Measurements from ENCODE around the gene UNC45A.

UNC45A gene

GRCh38 chr15:90967206-90967605 lies 32.1 kb downstream of the UNC45A start:
- Histone ChIP-seq H3K4me2 (ENCODE audit: low read length) (no peak overlapping the region), H2BK5ac (ENCODE audit: low read length) (no peak overlapping the region), H3K18ac (ENCODE audit: low read length) (no peak overlapping the region), H3K4ac (ENCODE audit: low read depth, low read length) (no peak overlapping the region), H3K79me1 (ENCODE audit: low read length) (no peaks in the 10 kb centered on the region), H3K27me3 (ENCODE audit: insufficient read depth, low read length, poor library complexity) (no peaks in the 10 kb centered on the region), H3K4me3 (ENCODE audit: low read length) (no peak overlapping the region), H3K36me3 (ENCODE audit: control insufficient read depth, insufficient read depth, low read length) (peaks cover 27% of the 10 kb centered on the region), H3K4me1 (ENCODE audit: control insufficient read depth, low read depth, low read length) (no peaks in the 10 kb centered on the region), H4K8ac (ENCODE audit: low read depth, low read length) (no peak overlapping the region), H3K9ac (ENCODE audit: low read length) (no peak overlapping the region), H3K27ac (ENCODE audit: low read depth, low read length) (no peak overlapping the region), H3K56ac (ENCODE audit: low read length) (no peak overlapping the region), H2BK120ac (ENCODE audit: low read depth, low read length) (no peak overlapping the region), H3K23ac (ENCODE audit: low read length) (no peak overlapping the region), H3K79me2 (ENCODE audit: control insufficient read depth, insufficient read depth, low read length) (no peaks in the 10 kb centered on the region), H2BK15ac (replicated peaks; ENCODE audit: low read depth) (no peak overlapping the region), H2AK5ac (ENCODE audit: low read length) (no peak overlapping the region), H4K5ac (ENCODE audit: low read length) (no peak overlapping the region)
- DNase-seq = no peak
- no CpG with 5 or more reads among the region's 5 CpGs for WGBS (ENCODE audit: extremely low coverage, insufficient coverage, low lambda C conversion rate)

GRCh38 chr15:90968434-90968833 lies 33.3 kb downstream of the UNC45A start:
- Histone ChIP-seq H3K4me3 (ENCODE audit: low read length) (no peak overlapping the region), H4K8ac (ENCODE audit: low read depth, low read length) (no peak overlapping the region), H4K5ac (ENCODE audit: low read length) (no peak overlapping the region), H3K9ac (ENCODE audit: low read length) (no peak overlapping the region), H3K4me2 (ENCODE audit: low read length) (no peak overlapping the region), H3K36me3 (ENCODE audit: control insufficient read depth, insufficient read depth, low read length) (peaks cover 32% of the 10 kb centered on the region), H3K18ac (ENCODE audit: low read length) (no peak overlapping the region), H3K4me1 (ENCODE audit: control insufficient read depth, low read depth, low read length) (no peaks in the 10 kb centered on the region), H3K79me1 (ENCODE audit: low read length) (no peaks in the 10 kb centered on the region), H3K79me2 (ENCODE audit: control insufficient read depth, insufficient read depth, low read length) (no peaks in the 10 kb centered on the region), H2AK5ac (ENCODE audit: low read length) (no peak overlapping the region), H2BK120ac (ENCODE audit: low read depth, low read length) (no peak overlapping the region), H2BK15ac (replicated peaks; ENCODE audit: low read depth) (no peak overlapping the region), H3K27me3 (ENCODE audit: insufficient read depth, low read length, poor library complexity) (no peaks in the 10 kb centered on the region), H3K4ac (ENCODE audit: low read depth, low read length) (no peak overlapping the region), H3K56ac (ENCODE audit: low read length) (no peak overlapping the region), H3K23ac (ENCODE audit: low read length) (no peak overlapping the region), H2BK5ac (ENCODE audit: low read length) (no peak overlapping the region), H3K27ac (ENCODE audit: low read depth, low read length) (no peak overlapping the region)
- no CpG with 5 or more reads among the region's 1 CpG for WGBS (ENCODE audit: extremely low coverage, insufficient coverage, low lambda C conversion rate)
- no peak for DNase-seq

GRCh38 chr15:90970274-90970673 lies 35.2 kb downstream of the UNC45A start:
- H3K36me3 ChIP-seq (ENCODE audit: control insufficient read depth, insufficient read depth, low read length) = peaks cover 33% of the 10 kb centered on the region
- H3K23ac ChIP-seq (ENCODE audit: low read length) = no peak overlapping the region
- no peaks in the 10 kb centered on the region for H3K4me1 ChIP-seq (ENCODE audit: control insufficient read depth, low read depth, low read length)
- no peak overlapping the region for H3K27ac ChIP-seq (ENCODE audit: low read depth, low read length)
- no CpG with 5 or more reads among the region's 7 CpGs for WGBS (ENCODE audit: extremely low coverage, insufficient coverage, low lambda C conversion rate)
- no peak overlapping the region for H3K4me2 ChIP-seq (ENCODE audit: low read length)
- no peaks in the 10 kb centered on the region for H3K27me3 ChIP-seq (ENCODE audit: insufficient read depth, low read length, poor library complexity)
- no peak overlapping the region for H3K4me3 ChIP-seq (ENCODE audit: low read length)
- H4K5ac ChIP-seq (ENCODE audit: low read length) = no peak overlapping the region
- H2BK120ac ChIP-seq (ENCODE audit: low read depth, low read length) = no peak overlapping the region
- no peak overlapping the region for H2BK5ac ChIP-seq (ENCODE audit: low read length)
- no peaks in the 10 kb centered on the region for H3K79me2 ChIP-seq (ENCODE audit: control insufficient read depth, insufficient read depth, low read length)
- H2AK5ac ChIP-seq (ENCODE audit: low read length) = no peak overlapping the region
- no peak overlapping the region for H4K8ac ChIP-seq (ENCODE audit: low read depth, low read length)
- H3K9ac ChIP-seq (ENCODE audit: low read length) = no peak overlapping the region
- no peak for DNase-seq
- no peak overlapping the region for H3K56ac ChIP-seq (ENCODE audit: low read length)
- no peak overlapping the region for H3K18ac ChIP-seq (ENCODE audit: low read length)
- H3K4ac ChIP-seq (ENCODE audit: low read depth, low read length) = no peak overlapping the region
- H2BK15ac ChIP-seq (replicated peaks; ENCODE audit: low read depth) = no peak overlapping the region
- H3K79me1 ChIP-seq (ENCODE audit: low read length) = no peaks in the 10 kb centered on the region

GRCh38 chr15:90972133-90972532 lies 37.0 kb downstream of the UNC45A start:
- Histone ChIP-seq H3K56ac (ENCODE audit: low read length) (no peak overlapping the region), H3K79me2 (ENCODE audit: control insufficient read depth, insufficient read depth, low read length) (no peaks in the 10 kb centered on the region), H2BK5ac (ENCODE audit: low read length) (no peak overlapping the region), H3K9ac (ENCODE audit: low read length) (no peak overlapping the region), H4K5ac (ENCODE audit: low read length) (no peak overlapping the region), H2AK5ac (ENCODE audit: low read length) (no peak overlapping the region), H3K27ac (ENCODE audit: low read depth, low read length) (no peak overlapping the region), H3K27me3 (ENCODE audit: insufficient read depth, low read length, poor library complexity) (no peaks in the 10 kb centered on the region), H3K4me3 (ENCODE audit: low read length) (no peak overlapping the region), H2BK15ac (replicated peaks; ENCODE audit: low read depth) (no peak overlapping the region), H3K4me1 (ENCODE audit: control insufficient read depth, low read depth, low read length) (no peaks in the 10 kb centered on the region), H3K4ac (ENCODE audit: low read depth, low read length) (no peak overlapping the region), H2BK120ac (ENCODE audit: low read depth, low read length) (no peak overlapping the region), H3K23ac (ENCODE audit: low read length) (no peak overlapping the region), H3K79me1 (ENCODE audit: low read length) (no peaks in the 10 kb centered on the region), H3K18ac (ENCODE audit: low read length) (no peak overlapping the region), H4K8ac (ENCODE audit: low read depth, low read length) (no peak overlapping the region), H3K4me2 (ENCODE audit: low read length) (no peak overlapping the region), H3K36me3 (ENCODE audit: control insufficient read depth, insufficient read depth, low read length) (peaks cover 30% of the 10 kb centered on the region)
- WGBS (ENCODE audit: extremely low coverage, insufficient coverage, low lambda C conversion rate) = no CpG with 5 or more reads among the region's 5 CpGs
- no peak for DNase-seq

- H3K36me3 ChIP-seq (ENCODE audit: control insufficient read depth, insufficient read depth, low read length) = peaks cover 26% of the 10 kb centered on the region
- no peak for DNase-seq
- no peaks in the 10 kb centered on the region for H3K27me3 ChIP-seq (ENCODE audit: insufficient read depth, low read length, poor library complexity)
- no peak overlapping the region for H3K23ac ChIP-seq (ENCODE audit: low read length)
- H3K4ac ChIP-seq (ENCODE audit: low read depth, low read length) = no peak overlapping the region
- H3K18ac ChIP-seq (ENCODE audit: low read length) = no peak overlapping the region
- no peak overlapping the region for H2BK5ac ChIP-seq (ENCODE audit: low read length)
- H2BK120ac ChIP-seq (ENCODE audit: low read depth, low read length) = no peak overlapping the region
- no peaks in the 10 kb centered on the region for H3K4me1 ChIP-seq (ENCODE audit: control insufficient read depth, low read depth, low read length)
- H2BK15ac ChIP-seq (replicated peaks; ENCODE audit: low read depth) = no peak overlapping the region
- no peak overlapping the region for H3K4me3 ChIP-seq (ENCODE audit: low read length)
- no peak overlapping the region for H3K4me2 ChIP-seq (ENCODE audit: low read length)
- H3K79me1 ChIP-seq (ENCODE audit: low read length) = no peaks in the 10 kb centered on the region
- no CpG with 5 or more reads among the region's 21 CpGs for WGBS (ENCODE audit: extremely low coverage, insufficient coverage, low lambda C conversion rate)
- H3K79me2 ChIP-seq (ENCODE audit: control insufficient read depth, insufficient read depth, low read length) = no peaks in the 10 kb centered on the region
- H3K56ac ChIP-seq (ENCODE audit: low read length) = no peak overlapping the region
- no peak overlapping the region for H4K5ac ChIP-seq (ENCODE audit: low read length)
- H4K8ac ChIP-seq (ENCODE audit: low read depth, low read length) = no peak overlapping the region
- H3K27ac ChIP-seq (ENCODE audit: low read depth, low read length) = no peak overlapping the region
- H3K9ac ChIP-seq (ENCODE audit: low read length) = no peak overlapping the region
- no peak overlapping the region for H2AK5ac ChIP-seq (ENCODE audit: low read length)
Observed at GRCh38 chr15:90974216-90974615, 39.1 kb downstream of the UNC45A start.

GRCh38 chr15:90979582-90979981 lies 44.5 kb downstream of the UNC45A start:
- peaks cover 5% of the 10 kb centered on the region for H3K79me2 ChIP-seq (ENCODE audit: control insufficient read depth, insufficient read depth, low read length)
- no peak overlapping the region for H3K27ac ChIP-seq (ENCODE audit: low read depth, low read length)
- H2BK120ac ChIP-seq (ENCODE audit: low read depth, low read length) = no peak overlapping the region
- no peak overlapping the region for H3K4ac ChIP-seq (ENCODE audit: low read depth, low read length)
- H3K9ac ChIP-seq (ENCODE audit: low read length) = no peak overlapping the region
- H2BK15ac ChIP-seq (replicated peaks; ENCODE audit: low read depth) = no peak overlapping the region
- H2AK5ac ChIP-seq (ENCODE audit: low read length) = no peak overlapping the region
- no peaks in the 10 kb centered on the region for H3K27me3 ChIP-seq (ENCODE audit: insufficient read depth, low read length, poor library complexity)
- no peaks in the 10 kb centered on the region for H3K4me1 ChIP-seq (ENCODE audit: control insufficient read depth, low read depth, low read length)
- H3K36me3 ChIP-seq (ENCODE audit: control insufficient read depth, insufficient read depth, low read length) = peaks cover 29% of the 10 kb centered on the region
- H3K23ac ChIP-seq (ENCODE audit: low read length) = no peak overlapping the region
- no peak overlapping the region for H2BK5ac ChIP-seq (ENCODE audit: low read length)
- no peak for DNase-seq
- no peak overlapping the region for H3K4me2 ChIP-seq (ENCODE audit: low read length)
- H4K5ac ChIP-seq (ENCODE audit: low read length) = no peak overlapping the region
- H3K56ac ChIP-seq (ENCODE audit: low read length) = no peak overlapping the region
- H3K4me3 ChIP-seq (ENCODE audit: low read length) = no peak overlapping the region
- peaks cover 7% of the 10 kb centered on the region for H3K79me1 ChIP-seq (ENCODE audit: low read length)
- no peak overlapping the region for H3K18ac ChIP-seq (ENCODE audit: low read length)
- WGBS (ENCODE audit: extremely low coverage, insufficient coverage, low lambda C conversion rate) = no CpG with 5 or more reads among the region's 1 CpG
- no peak overlapping the region for H4K8ac ChIP-seq (ENCODE audit: low read depth, low read length)

Measured in mesendoderm (in vitro differentiated cells).